Osteocyte (in vitro differentiated cells): Measurements from ENCODE around the gene SWI5. TPM values are rescaled to one million over a fixed set of nuclear protein-coding genes. Genes with fewer than 3 reads are reported as not detected.

Experiments
- DNase-seq: peaks from one replicate; pipeline ENCODE4 v3.0.0; 2021; ENCODE audit warnings: mixed read lengths; ENCODE audit not compliant: unreplicated experiment; ENCODE audit errors: extremely low spot score
- H3K27ac Mint-ChIP-seq: one replicate; pipeline ENCODE4 v1.8.0; 2021; ENCODE audit warnings: mild to moderate bottlenecking, mixed read lengths; ENCODE audit not compliant: unreplicated experiment
- H3K27me3 Mint-ChIP-seq: one replicate; pipeline ENCODE4 v1.8.0; 2021; ENCODE audit warnings: mixed read lengths; ENCODE audit not compliant: unreplicated experiment
- H3K36me3 Mint-ChIP-seq: one replicate; pipeline ENCODE4 v1.8.0; 2021; ENCODE audit warnings: mixed read lengths; ENCODE audit not compliant: unreplicated experiment
- H3K4me1 Mint-ChIP-seq: one replicate; pipeline ENCODE4 v1.8.0; 2021; ENCODE audit warnings: mixed read lengths; ENCODE audit not compliant: unreplicated experiment
- H3K4me3 Mint-ChIP-seq: one replicate; pipeline ENCODE4 v1.8.0; 2021; ENCODE audit warnings: mild to moderate bottlenecking, moderate library complexity, mixed read lengths; ENCODE audit not compliant: unreplicated experiment
- H3K9me3 Mint-ChIP-seq: one replicate; pipeline ENCODE4 v1.8.0; 2021; ENCODE audit warnings: mixed read lengths; ENCODE audit not compliant: unreplicated experiment
- total RNA-seq: library from RNA; stranded (reverse); gene quantifications from 2 replicates; pipeline ENCODE4 v1.2.1, GENCODE V29; 2021
- TF ChIP-seq, protein P1 (sequence below): fragments of 200-600 bp; sonication (generic); IDR thresholded peaks from 2 replicates; pipeline ENCODE4 v1.5.0; 2021; ENCODE audit warnings: antibody characterized with exemption, mild to moderate bottlenecking, moderate library complexity

SWI5 gene
- total RNA-seq, 1 donor from 2014 or later: 24.7 TPM

DNA sequence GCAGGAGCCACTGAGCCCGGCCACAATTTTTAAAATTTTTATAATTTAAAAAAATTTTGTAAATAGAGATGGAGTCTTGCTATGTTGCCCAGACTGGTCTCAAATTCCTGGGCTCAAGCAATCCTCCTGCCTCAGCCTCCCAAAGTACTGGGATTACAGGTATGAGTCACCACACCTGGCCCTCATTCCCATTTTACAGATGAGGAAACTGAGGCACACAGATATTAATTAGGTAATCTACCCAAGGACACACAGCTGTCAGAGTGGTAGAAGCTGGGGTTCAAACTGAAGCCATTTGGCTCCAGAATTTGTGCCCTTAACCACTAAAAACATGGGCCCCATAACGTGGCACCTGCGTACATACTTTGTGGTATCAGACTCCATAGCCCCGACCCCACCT lies 38.6 kb downstream of the SWI5 start:
- H3K9me3 Mint-ChIP-seq: no peaks in the 10 kb centered on the region
- DNase-seq: no peak
- H3K27me3 Mint-ChIP-seq: no peaks in the 10 kb centered on the region
- H3K36me3 Mint-ChIP-seq: peaks cover 15% of the 10 kb centered on the region
- no peak overlapping the region for H3K27ac Mint-ChIP-seq
- no peaks in the 10 kb centered on the region for H3K4me1 Mint-ChIP-seq
- no peak overlapping the region for H3K4me3 Mint-ChIP-seq
- TF ChIP-seq, protein P1, sequence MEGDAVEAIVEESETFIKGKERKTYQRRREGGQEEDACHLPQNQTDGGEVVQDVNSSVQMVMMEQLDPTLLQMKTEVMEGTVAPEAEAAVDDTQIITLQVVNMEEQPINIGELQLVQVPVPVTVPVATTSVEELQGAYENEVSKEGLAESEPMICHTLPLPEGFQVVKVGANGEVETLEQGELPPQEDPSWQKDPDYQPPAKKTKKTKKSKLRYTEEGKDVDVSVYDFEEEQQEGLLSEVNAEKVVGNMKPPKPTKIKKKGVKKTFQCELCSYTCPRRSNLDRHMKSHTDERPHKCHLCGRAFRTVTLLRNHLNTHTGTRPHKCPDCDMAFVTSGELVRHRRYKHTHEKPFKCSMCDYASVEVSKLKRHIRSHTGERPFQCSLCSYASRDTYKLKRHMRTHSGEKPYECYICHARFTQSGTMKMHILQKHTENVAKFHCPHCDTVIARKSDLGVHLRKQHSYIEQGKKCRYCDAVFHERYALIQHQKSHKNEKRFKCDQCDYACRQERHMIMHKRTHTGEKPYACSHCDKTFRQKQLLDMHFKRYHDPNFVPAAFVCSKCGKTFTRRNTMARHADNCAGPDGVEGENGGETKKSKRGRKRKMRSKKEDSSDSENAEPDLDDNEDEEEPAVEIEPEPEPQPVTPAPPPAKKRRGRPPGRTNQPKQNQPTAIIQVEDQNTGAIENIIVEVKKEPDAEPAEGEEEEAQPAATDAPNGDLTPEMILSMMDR: no peak

DNA sequence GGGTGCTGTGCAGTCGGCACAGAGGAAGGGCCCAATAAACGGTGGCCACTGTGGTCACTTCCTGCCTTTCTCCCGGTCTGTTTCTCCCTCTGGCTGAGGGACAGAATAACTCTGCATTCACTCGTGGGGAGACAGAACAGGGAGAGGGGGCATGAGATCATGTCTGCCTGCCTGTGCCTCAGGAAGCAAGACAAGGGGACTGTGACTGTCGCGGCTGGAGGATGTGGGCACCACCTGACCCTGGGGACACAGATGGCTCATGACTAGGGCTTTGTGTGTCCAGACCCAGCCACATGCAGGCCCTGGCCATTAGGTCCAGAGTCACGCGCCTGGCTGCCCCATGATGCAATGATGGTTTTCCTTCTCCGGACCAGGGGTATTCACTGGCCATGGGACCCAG lies 40.3 kb downstream of the SWI5 start:
- H3K4me3 Mint-ChIP-seq: no peak overlapping the region
- DNase-seq: no peak
- H3K4me1 Mint-ChIP-seq: peaks cover under 1% of the 10 kb centered on the region
- H3K36me3 Mint-ChIP-seq: peaks cover 10% of the 10 kb centered on the region
- TF ChIP-seq, protein P1: no peak
- no peak overlapping the region for H3K27ac Mint-ChIP-seq
- no peaks in the 10 kb centered on the region for H3K27me3 Mint-ChIP-seq
- H3K9me3 Mint-ChIP-seq: no peaks in the 10 kb centered on the region

DNA sequence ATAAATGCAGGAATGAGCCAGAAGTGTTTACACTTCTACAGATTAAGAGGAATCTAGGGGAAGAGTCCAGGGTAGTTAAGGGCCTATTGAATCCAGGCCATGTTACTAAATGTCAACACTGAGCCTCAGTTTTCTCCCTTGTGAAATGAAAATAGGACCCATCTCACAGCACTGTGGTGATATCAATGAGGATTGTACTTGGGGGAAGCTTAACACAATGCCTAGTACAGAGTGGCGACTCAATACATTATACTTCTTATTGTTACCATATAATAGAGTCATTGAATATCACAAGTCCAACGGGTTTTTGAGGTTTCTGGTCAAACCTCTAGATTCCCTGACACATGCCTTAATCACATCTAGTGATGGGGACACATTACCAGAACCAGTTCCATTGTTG lies 41.6 kb downstream of the SWI5 start:
- DNase-seq: no peak
- TF ChIP-seq, protein P1: no peak
- Mint-ChIP-seq H3K27me3 (no peaks in the 10 kb centered on the region), H3K9me3 (no peaks in the 10 kb centered on the region), H3K27ac (no peak overlapping the region), H3K36me3 (peaks cover 10% of the 10 kb centered on the region), H3K4me3 (no peak overlapping the region), H3K4me1 (peaks cover 6% of the 10 kb centered on the region)

DNA sequence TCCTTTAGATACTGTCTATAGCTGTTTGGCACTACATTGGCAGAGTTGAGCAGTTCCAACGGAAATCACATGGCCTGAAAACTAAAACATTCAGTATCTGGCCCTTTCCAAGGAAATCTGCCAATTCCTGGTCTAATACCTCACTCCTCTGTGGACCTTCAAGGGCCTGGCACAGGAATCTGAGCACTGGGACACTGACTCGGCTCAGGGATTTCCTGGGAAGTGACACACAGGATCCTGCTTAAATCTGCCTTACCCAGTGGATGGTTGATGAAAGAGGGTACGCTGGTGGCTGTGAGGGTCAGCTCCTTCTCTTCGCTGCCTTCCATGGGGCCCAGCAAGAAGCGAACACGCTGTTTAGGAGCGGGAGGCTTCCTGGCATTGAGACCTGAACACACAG lies 45.3 kb downstream of the SWI5 start:
- peaks cover 18% of the 10 kb centered on the region for H3K4me1 Mint-ChIP-seq
- DNase-seq: no peak
- no peak overlapping the region for H3K27ac Mint-ChIP-seq
- no peaks in the 10 kb centered on the region for H3K9me3 Mint-ChIP-seq
- peaks cover 11% of the 10 kb centered on the region for H3K36me3 Mint-ChIP-seq
- H3K27me3 Mint-ChIP-seq: no peaks in the 10 kb centered on the region
- peak overlapping the region; percentile 91 for H3K4me3 Mint-ChIP-seq
- TF ChIP-seq, protein P1: no peak

DNA sequence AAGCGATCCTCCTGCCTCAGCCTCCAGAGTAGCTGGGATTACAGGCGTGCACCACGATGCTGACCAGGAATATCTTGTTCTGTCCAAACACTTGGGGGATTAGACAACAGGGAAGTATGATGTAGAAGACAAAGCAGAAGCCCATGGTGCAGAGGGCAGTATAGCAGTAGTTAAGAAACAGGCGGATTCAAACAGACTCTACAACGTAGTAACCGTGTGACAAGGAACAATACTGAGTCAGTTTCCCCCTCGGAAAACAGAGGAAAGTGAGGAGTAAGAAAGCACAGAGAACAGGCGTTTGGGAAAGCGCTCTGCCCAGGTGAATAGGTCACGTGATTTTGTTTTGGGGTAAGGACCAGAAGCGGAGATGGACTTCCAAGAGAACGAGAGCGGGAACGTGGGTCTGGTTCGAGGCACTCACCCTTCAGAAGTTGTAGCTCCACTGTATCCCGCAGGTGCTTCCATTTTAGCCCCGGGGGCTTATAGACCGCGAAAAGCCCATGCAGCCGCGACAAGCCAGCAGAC lies 45.9 kb downstream of the SWI5 start:
- H3K9me3 Mint-ChIP-seq: no peaks in the 10 kb centered on the region

More for the DNA sequence above, 45.9 kb downstream of the SWI5 start:
- H3K27ac Mint-ChIP-seq: peak overlapping the region; percentile 99
- H3K4me3 Mint-ChIP-seq: peak overlapping the region; percentile 91
- peaks cover 18% of the 10 kb centered on the region for H3K4me1 Mint-ChIP-seq
- peaks cover 9% of the 10 kb centered on the region for H3K36me3 Mint-ChIP-seq
- DNase-seq: no peak
- no peaks in the 10 kb centered on the region for H3K27me3 Mint-ChIP-seq
- TF ChIP-seq, protein P1: no peak
